Ishikawa (cell line): ENCODE measurements around the gene MAGEB3.

Experiments
- CEBPB ChIP-seq: IDR thresholded peaks from 2 replicates; pipeline ENCODE4 v1.6.1; 2012
- CREB1 ChIP-seq: IDR thresholded peaks from 2 replicates; pipeline ENCODE4 v1.6.1; 2012; ENCODE audit warnings: low read depth
- EGR1 ChIP-seq: IDR thresholded peaks from 2 replicates; pipeline ENCODE4 v1.6.1; 2012
- EP300 ChIP-seq: IDR thresholded peaks from 2 replicates; pipeline ENCODE4 v1.6.1; 2012; ENCODE audit warnings: borderline replicate concordance
- FOXM1 ChIP-seq: IDR thresholded peaks from 2 replicates; pipeline ENCODE4 v1.6.1; 2012; ENCODE audit warnings: low read depth, borderline replicate concordance
- MAX ChIP-seq: IDR thresholded peaks from 2 replicates; pipeline ENCODE4 v1.6.1; 2012
- NFIC ChIP-seq: IDR thresholded peaks from 2 replicates; pipeline ENCODE4 v1.6.1; 2012
- RAD21 ChIP-seq: IDR thresholded peaks from 2 replicates; pipeline ENCODE4 v1.6.1; 2012; ENCODE audit warnings: low read depth
- REST ChIP-seq: IDR thresholded peaks from 2 replicates; pipeline ENCODE4 v1.6.1; 2012; ENCODE audit warnings: low read depth, mild to moderate bottlenecking
- TAF1 ChIP-seq: IDR thresholded peaks from 2 replicates; pipeline ENCODE4 v1.6.1; 2012; ENCODE audit warnings: low read depth, mild to moderate bottlenecking
- TCF12 ChIP-seq: IDR thresholded peaks from 2 replicates; pipeline ENCODE4 v1.6.1; 2012; ENCODE audit warnings: low read depth
- TEAD4 ChIP-seq: IDR thresholded peaks from 2 replicates; pipeline ENCODE4 v1.6.1; 2012
- USF1 ChIP-seq: IDR thresholded peaks from 2 replicates; pipeline ENCODE4 v1.6.1; 2012
- YY1 ChIP-seq: IDR thresholded peaks from 2 replicates; pipeline ENCODE4 v1.6.1; 2012; ENCODE audit warnings: low read depth
- ZBTB7A ChIP-seq: IDR thresholded peaks from 2 replicates; pipeline ENCODE4 v1.6.1; 2012; ENCODE audit warnings: low read depth

Gene MAGEB3

GRCh38 chrX:30230395-30230794, at the start of gene MAGEB3:
Gene MAGEB3, plus strand, starts transcription at chrX:30230657. Its CDS starts 5,268 bp downstream, at chrX:30235925.
- TF ChIP-seq CREB1 (no peak), FOXM1 (no peak), NFIC (no peak), YY1 (no peak), ZBTB7A (no peak), TEAD4 (no peak), EGR1 (no peak), TCF12 (no peak)

- no peak for TF ChIP-seq TCF12
- no peak for TF ChIP-seq EP300
- no peak for TF ChIP-seq EGR1
- no peak for TF ChIP-seq REST
- no peak for TF ChIP-seq RAD21
- no peak for TF ChIP-seq NFIC
- TF ChIP-seq YY1: no peak
- TF ChIP-seq ZBTB7A: no peak
Measured at GRCh38 chrX:30181353-30181752, 49.1 kb upstream of the MAGEB3 start.

- TF ChIP-seq EP300 (no peak), YY1 (no peak), CREB1 (no peak), NFIC (no peak), ZBTB7A (no peak), TEAD4 (no peak), REST (no peak), TAF1 (no peak), USF1 (no peak), CEBPB (no peak), FOXM1 (no peak), MAX (no peak), TCF12 (no peak), RAD21 (no peak)
Measured at GRCh38 chrX:30183554-30183953, 46.9 kb upstream of the MAGEB3 start.

- TF ChIP-seq RAD21 (no peak), TCF12 (no peak), EP300 (no peak), TEAD4 (no peak), ZBTB7A (no peak), MAX (no peak), CREB1 (no peak), USF1 (no peak), YY1 (no peak)
Measured at GRCh38 chrX:30190426-30190825, 40.0 kb upstream of the MAGEB3 start.

- TF ChIP-seq RAD21: peak; percentile 44; the same call in 1 of the 2 replicates
- no peak for TF ChIP-seq TEAD4
- TF ChIP-seq MAX: no peak
- TF ChIP-seq YY1: no peak
- TF ChIP-seq TAF1: no peak
- TF ChIP-seq FOXM1: no peak
- no peak for TF ChIP-seq CREB1
- TF ChIP-seq EGR1: no peak
- no peak for TF ChIP-seq ZBTB7A
Measured at GRCh38 chrX:30196322-30196721, 34.1 kb upstream of the MAGEB3 start.

GRCh38 chrX:30212172-30212571, 18.3 kb upstream of the MAGEB3 start:
- TF ChIP-seq YY1 (no peak), RAD21 (no peak), EGR1 (no peak), TEAD4 (no peak), CEBPB (no peak), NFIC (no peak), TCF12 (no peak), REST (no peak), ZBTB7A (no peak), MAX (no peak), CREB1 (no peak), TAF1 (no peak), EP300 (no peak), FOXM1 (no peak), USF1 (no peak)
